ENCODE measurements around the gene MRPS18A.

Gene MRPS18A

GRCh38 chr6:43695967-43696291 is 8.3 kb upstream of the MRPS18A start:
- DNase-seq: no peak

- DNase-seq: no peak
Measured at GRCh38 chr6:43695215-43695966, 7.8 kb upstream of the MRPS18A start.

- no peak for DNase-seq
Measured at GRCh38 chr6:43689421-43689820, 1.8 kb upstream of the MRPS18A start.

GRCh38 chr6:43687079-43687436 is 533 bp downstream of the MRPS18A start:
- DNase-seq: no peak

GRCh38 chr6:43683708-43684455 is 3.7 kb downstream of the MRPS18A start:
- no peak for DNase-seq

GRCh38 chr6:43682724-43683429 is 4.7 kb downstream of the MRPS18A start:
- no peak for DNase-seq

- no peak for DNase-seq
Measured at GRCh38 chr6:43681303-43681702, 6.3 kb downstream of the MRPS18A start.

GRCh38 chr6:43680308-43681200 is 7.0 kb downstream of the MRPS18A start:
- DNase-seq: no peak

- DNase-seq: no peak
Measured at GRCh38 chr6:43679057-43679456, 8.5 kb downstream of the MRPS18A start.

- no peak for DNase-seq
Measured at GRCh38 chr6:43678341-43678740, 9.2 kb downstream of the MRPS18A start.

- DNase-seq: no peak
Measured at GRCh38 chr6:43677759-43678158, 9.8 kb downstream of the MRPS18A start.

GRCh38 chr6:43676962-43677606 is 10.5 kb downstream of the MRPS18A start:
- no peak for DNase-seq

- DNase-seq: no peak
Measured at GRCh38 chr6:43674921-43675320, 12.7 kb downstream of the MRPS18A start.

GRCh38 chr6:43674291-43674690 is 13.3 kb downstream of the MRPS18A start:
- DNase-seq: no peak

- no peak for DNase-seq
Measured at GRCh38 chr6:43673444-43674084, 14.0 kb downstream of the MRPS18A start.

- no peak for DNase-seq
Measured at GRCh38 chr6:43671801-43672690, 15.5 kb downstream of the MRPS18A start.

GRCh38 chr6:43671011-43671800 is 16.4 kb downstream of the MRPS18A start:
- no peak for DNase-seq

- DNase-seq: no peak
Measured at GRCh38 chr6:43670623-43670986, 17.0 kb downstream of the MRPS18A start.

- DNase-seq: no peak
Measured at GRCh38 chr6:43669922-43670622, 17.5 kb downstream of the MRPS18A start.

Measured in activated CD4-positive, alpha-beta T cell treated with anti-CD3 and anti-CD28 coated beads for 1 hour (primary cell).